Measurements from ENCODE around the gene PEX14. TPM values are rescaled to one million over a fixed set of nuclear protein-coding genes. Genes with fewer than 3 reads are reported as not detected.

PEX14 gene
- total and polyA plus RNA-seq, 9 of the 15 experiments (the other 6 are each of a cell fraction or from before 2014, with no cell fraction given), result 2.6 to 45.7 (median 22.7) TPM

DNA sequence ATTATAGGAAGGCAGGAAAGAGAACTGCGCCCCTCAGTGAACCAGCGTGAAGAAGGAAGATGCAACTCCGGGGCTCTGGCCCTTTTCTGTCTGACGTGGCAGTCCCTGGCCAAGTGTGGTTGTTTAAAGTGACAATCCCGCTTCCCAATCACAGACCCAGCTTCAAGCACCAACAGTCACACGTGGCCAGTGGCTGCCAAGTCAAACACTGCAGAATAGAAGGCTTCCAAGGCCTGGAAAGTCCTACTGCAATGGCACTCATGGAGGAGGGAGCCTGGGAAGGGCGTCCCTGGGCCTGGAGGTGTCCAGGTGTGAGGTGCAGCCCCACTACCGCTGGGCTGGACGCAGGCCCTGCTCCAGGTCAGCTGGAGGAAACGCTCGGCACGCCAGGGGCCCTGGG lies 177.9 kb downstream of the PEX14 start:
- H3K27ac ChIP-seq (ENCODE audit: extremely low read depth, low read depth, low read length), result no peak overlapping the region
- ChIA-PET CTCF (ENCODE audit: low intra/inter-chr PET ratio) (no interaction called here), POLR2A (interaction anchor here (1.3 kb wide), 1 partner anchor 16 kb away, joined by 3 read pairs; no protein-coding TSS in a partner anchor)
- H3K9me1 ChIP-seq (ENCODE audit: control insufficient read depth, insufficient read depth, low read length), result no peaks in the 10 kb centered on the region
- WGBS (ENCODE audit: insufficient coverage, low coverage, missing lambda C conversion rate), result 5% methylated on average over 12 of the region's 12 CpGs
- H2AFZ ChIP-seq (ENCODE audit: low read depth, low read length), result no peak overlapping the region
- DNase-seq (ENCODE audit: extremely low read depth in 1 of 4, low spot score in 3 of 4) (no peak), ATAC-seq (no peak), FAIRE-seq (no peak)
- no peaks in the 10 kb centered on the region for H3K36me3 ChIP-seq (ENCODE audit: control insufficient read depth, insufficient read depth, low read length)
- H3K79me2 ChIP-seq (ENCODE audit: control insufficient read depth, insufficient read depth, low read length), result no peaks in the 10 kb centered on the region
- H3K9ac ChIP-seq (ENCODE audit: insufficient read depth in 1 of 2, low read depth in 2 of 2, low read length in 2 of 2), result no peak overlapping the region
- H3K4me2 ChIP-seq (ENCODE audit: insufficient read depth, low read length), result no peak overlapping the region
- intact Hi-C loops (cut with micrococcal nuclease) (no loop called here), in situ Hi-C loops (cut with MboI) (no loop called here)
- peaks cover 0 to 69% of the 10 kb centered on the region in 2 experiments; a peak in 2 of 5 replicates for H3K4me1 ChIP-seq (replicated peaks in 1 of 2; ENCODE audit: control insufficient read depth in 2 of 2, insufficient read depth in 2 of 2, low read length in 2 of 2)
- BruUV-seq (replicated peaks), result no TSS peak
- H3K27me3 ChIP-seq (ENCODE audit: control insufficient read depth in 2 of 2, insufficient read depth in 2 of 2, low read length in 2 of 2), result peaks cover 49 to 84% of the 10 kb centered on the region in 2 experiments; a peak in 4 of 5 replicates
- H4K20me1 ChIP-seq (replicated peaks; ENCODE audit: control insufficient read depth, insufficient read depth, low read length), result peaks cover 24% of the 10 kb centered on the region
- H3K4me3 ChIP-seq, result no peak overlapping the region
- no peaks in the 10 kb centered on the region for H3K9me3 ChIP-seq (replicated peaks; ENCODE audit: control insufficient read depth, insufficient read depth, low read depth, low read length)
- TF ChIP-seq SNIP1 (IDR thresholded peaks at IDR 0.05; ENCODE audit: low read depth), result no peak
- no peak for TF ChIP-seq ZNF695 (CRISPR knock-in tag; IDR thresholded peaks at IDR 0.05)
- TF ChIP-seq, protein P1, sequence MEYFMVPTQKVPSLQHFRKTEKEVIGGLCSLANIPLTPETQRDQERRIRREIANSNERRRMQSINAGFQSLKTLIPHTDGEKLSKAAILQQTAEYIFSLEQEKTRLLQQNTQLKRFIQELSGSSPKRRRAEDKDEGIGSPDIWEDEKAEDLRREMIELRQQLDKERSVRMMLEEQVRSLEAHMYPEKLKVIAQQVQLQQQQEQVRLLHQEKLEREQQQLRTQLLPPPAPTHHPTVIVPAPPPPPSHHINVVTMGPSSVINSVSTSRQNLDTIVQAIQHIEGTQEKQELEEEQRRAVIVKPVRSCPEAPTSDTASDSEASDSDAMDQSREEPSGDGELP (CRISPR knock-in tag; IDR thresholded peaks at IDR 0.05; ENCODE audit: borderline replicate concordance), result peak; percentile 22; the same call in 1 of the 2 replicates
- TF ChIP-seq MCM7 (IDR thresholded peaks at IDR 0.05), result no peak
- no peak for TF ChIP-seq XRCC4 (IDR thresholded peaks at IDR 0.05; ENCODE audit: extremely low read depth, insufficient read depth, insufficient read length)
- TF ChIP-seq ATF7 (IDR thresholded peaks at IDR 0.05), result no peak
- TF ChIP-seq NR1H2 (CRISPR knock-in tag; IDR thresholded peaks at IDR 0.05), result no peak
- TF ChIP-seq U2AF2 (optimal IDR thresholded peaks at IDR 0.05; ENCODE audit: low read depth, low read length), result no peak
- TF ChIP-seq XRCC3 (IDR thresholded peaks at IDR 0.05), result no peak
- TF ChIP-seq ZNF23 (CRISPR knock-in tag; IDR thresholded peaks at IDR 0.05), result no peak
- TF ChIP-seq, protein P2, sequence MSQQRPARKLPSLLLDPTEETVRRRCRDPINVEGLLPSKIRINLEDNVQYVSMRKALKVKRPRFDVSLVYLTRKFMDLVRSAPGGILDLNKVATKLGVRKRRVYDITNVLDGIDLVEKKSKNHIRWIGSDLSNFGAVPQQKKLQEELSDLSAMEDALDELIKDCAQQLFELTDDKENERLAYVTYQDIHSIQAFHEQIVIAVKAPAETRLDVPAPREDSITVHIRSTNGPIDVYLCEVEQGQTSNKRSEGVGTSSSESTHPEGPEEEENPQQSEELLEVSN (IDR thresholded peaks at IDR 0.05; ENCODE audit: borderline replicate concordance in 1 of 2, extremely low read depth in 1 of 2, insufficient read depth in 1 of 2, insufficient read length in 1 of 2, low read depth in 1 of 2, low read length in 1 of 2, poor library complexity in 1 of 2, severe bottlenecking in 1 of 2), result peak in 1 of 2 experiments; percentile 54
- TF ChIP-seq MTA1 (IDR thresholded peaks at IDR 0.05; ENCODE audit: borderline replicate concordance), result no peak
- no peak for TF ChIP-seq RNF2 (IDR thresholded peaks at IDR 0.05)
- no peak for TF ChIP-seq MAFK (IDR thresholded peaks at IDR 0.05; ENCODE audit: low read length)
- no peak for TF ChIP-seq BRCA1 (IDR thresholded peaks at IDR 0.05)
- no peak for TF ChIP-seq BRCA1 (CRISPR knock-in tag; IDR thresholded peaks at IDR 0.05)
- TF ChIP-seq ZNF41 (CRISPR knock-in tag; conservative IDR thresholded peaks at IDR 0.05), result no peak
- TF ChIP-seq NCOA2 (IDR thresholded peaks at IDR 0.05; ENCODE audit: partially characterized antibody in 2 of 2), result no peak
